ENCODE measurements around the gene KNDC1. TPM values are rescaled to one million over a fixed set of nuclear protein-coding genes. Genes with fewer than 3 reads are reported as not detected.
"Not testable (repeated sequence)": the region's sequence is repeated elsewhere in the genome, so short reads cannot be mapped to it uniquely, and the experiment has no call there.

The KNDC1 gene
- total RNA-seq, 4 donors from 2014 or later = 3.7 to 5.9 (median 4.8) TPM

DNA sequence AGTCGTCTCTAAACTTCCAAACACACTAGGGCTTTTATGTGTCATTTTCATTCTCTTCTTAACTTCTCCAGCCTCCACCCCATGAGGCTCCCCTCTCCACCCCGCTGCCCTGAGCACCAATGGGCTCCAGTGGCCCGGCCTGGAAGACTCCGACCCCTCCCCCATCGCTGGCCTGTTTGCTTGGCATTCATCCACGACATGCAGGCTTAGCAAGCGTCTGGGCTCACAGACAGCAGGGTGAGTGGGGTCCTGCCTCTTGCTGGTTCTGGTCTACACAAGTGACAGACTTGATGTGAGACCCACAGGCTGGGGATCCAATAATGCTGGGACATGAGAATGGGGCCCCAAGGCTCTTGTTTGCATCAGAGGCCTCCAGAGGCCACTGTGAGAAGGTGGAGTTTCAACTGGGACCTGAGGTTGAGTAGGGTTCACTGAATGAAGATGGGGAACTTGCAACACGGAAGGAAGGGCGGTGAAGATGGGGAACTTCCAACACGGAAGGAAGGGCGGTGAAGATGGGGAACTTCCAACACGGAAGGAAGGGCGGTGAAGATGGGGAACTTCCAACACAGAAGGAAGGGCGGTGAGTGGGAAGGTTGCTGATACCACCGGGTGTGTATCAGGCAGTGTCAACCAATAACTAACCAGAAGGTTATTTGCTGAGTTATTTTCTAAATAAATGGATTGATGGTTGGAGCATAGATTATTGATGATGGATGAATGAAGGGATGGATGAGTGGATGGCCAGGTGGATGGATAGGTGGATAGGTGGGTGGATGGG lies 14.0 kb downstream of the KNDC1 start:
- Histone ChIP-seq H3K4me3 (no peak overlapping the region), H3K9me3 (peaks cover 0 to 11% (median 0%) of the 10 kb centered on the region in 4 donors), H3K27me3 (no peaks in the 10 kb centered on the region), H3K4me1 (no peaks in the 10 kb centered on the region), H3K36me3 (no peaks in the 10 kb centered on the region), H3K27ac (no peak overlapping the region)
- 79 to 83% methylated on average over 15 of the region's 15 CpGs for WGBS, 2 donors
- no peak for TF ChIP-seq EP300 (IDR thresholded peaks at IDR 0.05)
- no peak for TF ChIP-seq POLR2A (IDR thresholded peaks at IDR 0.05)
- TF ChIP-seq, protein P1, sequence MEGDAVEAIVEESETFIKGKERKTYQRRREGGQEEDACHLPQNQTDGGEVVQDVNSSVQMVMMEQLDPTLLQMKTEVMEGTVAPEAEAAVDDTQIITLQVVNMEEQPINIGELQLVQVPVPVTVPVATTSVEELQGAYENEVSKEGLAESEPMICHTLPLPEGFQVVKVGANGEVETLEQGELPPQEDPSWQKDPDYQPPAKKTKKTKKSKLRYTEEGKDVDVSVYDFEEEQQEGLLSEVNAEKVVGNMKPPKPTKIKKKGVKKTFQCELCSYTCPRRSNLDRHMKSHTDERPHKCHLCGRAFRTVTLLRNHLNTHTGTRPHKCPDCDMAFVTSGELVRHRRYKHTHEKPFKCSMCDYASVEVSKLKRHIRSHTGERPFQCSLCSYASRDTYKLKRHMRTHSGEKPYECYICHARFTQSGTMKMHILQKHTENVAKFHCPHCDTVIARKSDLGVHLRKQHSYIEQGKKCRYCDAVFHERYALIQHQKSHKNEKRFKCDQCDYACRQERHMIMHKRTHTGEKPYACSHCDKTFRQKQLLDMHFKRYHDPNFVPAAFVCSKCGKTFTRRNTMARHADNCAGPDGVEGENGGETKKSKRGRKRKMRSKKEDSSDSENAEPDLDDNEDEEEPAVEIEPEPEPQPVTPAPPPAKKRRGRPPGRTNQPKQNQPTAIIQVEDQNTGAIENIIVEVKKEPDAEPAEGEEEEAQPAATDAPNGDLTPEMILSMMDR (IDR thresholded peaks at IDR 0.05) = no peak
- no peak for DNase-seq (ENCODE audit: low spot score in 2 of 2)

DNA sequence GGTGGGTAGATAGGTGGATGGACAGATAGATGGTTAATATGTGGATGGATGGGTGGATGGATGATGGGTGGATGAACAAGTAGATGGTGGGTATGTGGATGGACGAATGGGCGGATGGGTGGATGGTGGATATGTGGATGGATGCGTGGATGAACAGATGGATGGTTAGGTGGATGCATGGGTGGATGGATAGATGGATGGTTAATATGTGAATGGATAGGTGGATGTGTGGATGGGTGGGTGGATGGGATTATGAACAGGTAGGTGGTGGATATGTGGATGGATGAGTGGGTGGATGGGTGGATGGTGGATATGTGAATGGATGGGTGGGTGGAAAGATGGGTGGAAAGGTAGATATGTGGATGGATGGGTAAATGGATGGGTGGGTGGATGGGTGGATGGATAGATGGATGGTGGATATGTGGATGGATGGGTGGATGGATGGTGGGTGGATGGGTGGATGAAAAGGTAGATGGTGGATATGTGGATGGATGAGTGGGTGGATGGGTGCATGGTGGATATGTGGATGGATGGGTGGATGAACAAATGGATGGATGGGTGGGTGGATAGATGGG lies 14.8 kb downstream of the KNDC1 start:
- no peak for TF ChIP-seq POLR2A (IDR thresholded peaks at IDR 0.05)
- TF ChIP-seq, protein P1 (IDR thresholded peaks at IDR 0.05) = no peak
- H3K4me1 ChIP-seq = no peaks in the 10 kb centered on the region
- no peak overlapping the region for H3K27ac ChIP-seq
- H3K9me3 ChIP-seq = peaks cover 0 to 11% (median 0%) of the 10 kb centered on the region in 4 donors
- H3K4me3 ChIP-seq = no peak overlapping the region
- no peaks in the 10 kb centered on the region for H3K27me3 ChIP-seq
- no peaks in the 10 kb centered on the region for H3K36me3 ChIP-seq
- no peak for DNase-seq (ENCODE audit: low spot score in 2 of 2)
- WGBS, 2 donors = 61 to 77% methylated on average over 3 of the region's 3 CpGs

DNA sequence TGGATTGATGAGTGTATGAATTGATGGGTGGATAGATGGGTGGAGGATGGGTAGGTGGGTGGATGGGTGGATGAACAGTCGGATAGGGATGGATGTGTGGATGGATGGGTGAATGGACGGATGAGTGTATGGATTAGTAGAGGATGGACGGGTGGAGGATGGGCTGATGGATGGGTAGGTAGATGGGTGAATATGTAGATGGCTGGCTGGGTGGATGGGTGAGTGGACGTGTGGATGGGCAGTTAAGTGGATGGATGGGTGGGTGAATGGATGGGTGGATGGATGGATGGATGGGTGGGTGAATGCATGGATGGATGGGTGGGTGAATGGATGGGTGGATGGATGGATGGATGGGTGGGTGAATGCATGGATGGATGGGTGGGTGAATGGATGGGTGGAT lies 15.6 kb downstream of the KNDC1 start:
- not testable (repeated sequence) for H3K4me1 ChIP-seq; H3K4me3 ChIP-seq; DNase-seq (ENCODE audit: low spot score in 2 of 2); H3K27ac ChIP-seq; H3K36me3 ChIP-seq; H3K27me3 ChIP-seq
- WGBS, 2 donors = 85 to 86% methylated on average over 4 of the region's 4 CpGs
- H3K9me3 ChIP-seq = peaks cover 0 to 11% (median 0%) of the 10 kb centered on the region in 4 donors

DNA sequence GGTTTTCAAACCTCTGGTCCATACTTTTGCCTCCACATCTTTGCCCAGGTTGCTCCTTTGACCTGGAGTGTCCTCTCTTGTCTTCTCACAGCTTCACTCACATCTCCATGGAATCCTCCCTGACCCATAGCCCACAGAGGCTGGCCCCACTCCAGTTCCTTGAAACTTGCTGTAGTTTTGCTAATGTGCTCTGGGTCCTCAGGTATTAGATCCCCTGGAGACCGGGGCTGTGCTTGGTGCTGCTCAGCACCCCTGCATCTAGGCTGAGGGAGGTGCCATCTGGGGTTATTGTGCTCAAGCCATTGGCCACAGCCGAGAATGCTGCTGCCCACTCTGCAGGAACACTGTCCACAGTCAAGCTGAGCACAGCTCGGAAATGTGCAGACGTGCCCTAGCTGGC lies 16.5 kb downstream of the KNDC1 start:
- TF ChIP-seq EP300 (IDR thresholded peaks at IDR 0.05) = no peak
- no peak for TF ChIP-seq POLR2A (IDR thresholded peaks at IDR 0.05)
- TF ChIP-seq, protein P1 (IDR thresholded peaks at IDR 0.05) = no peak
- H3K27ac ChIP-seq = no peak overlapping the region
- H3K4me3 ChIP-seq = no peak overlapping the region
- H3K27me3 ChIP-seq = no peaks in the 10 kb centered on the region
- no peaks in the 10 kb centered on the region for H3K4me1 ChIP-seq
- peaks cover 0 to 11% (median 0%) of the 10 kb centered on the region in 4 donors for H3K9me3 ChIP-seq
- 86 to 100% methylated on average over 1 to 4 of the region's 4 CpGs for WGBS, 2 donors
- H3K36me3 ChIP-seq = no peaks in the 10 kb centered on the region
- DNase-seq (ENCODE audit: low spot score in 2 of 2) = no peak

DNA sequence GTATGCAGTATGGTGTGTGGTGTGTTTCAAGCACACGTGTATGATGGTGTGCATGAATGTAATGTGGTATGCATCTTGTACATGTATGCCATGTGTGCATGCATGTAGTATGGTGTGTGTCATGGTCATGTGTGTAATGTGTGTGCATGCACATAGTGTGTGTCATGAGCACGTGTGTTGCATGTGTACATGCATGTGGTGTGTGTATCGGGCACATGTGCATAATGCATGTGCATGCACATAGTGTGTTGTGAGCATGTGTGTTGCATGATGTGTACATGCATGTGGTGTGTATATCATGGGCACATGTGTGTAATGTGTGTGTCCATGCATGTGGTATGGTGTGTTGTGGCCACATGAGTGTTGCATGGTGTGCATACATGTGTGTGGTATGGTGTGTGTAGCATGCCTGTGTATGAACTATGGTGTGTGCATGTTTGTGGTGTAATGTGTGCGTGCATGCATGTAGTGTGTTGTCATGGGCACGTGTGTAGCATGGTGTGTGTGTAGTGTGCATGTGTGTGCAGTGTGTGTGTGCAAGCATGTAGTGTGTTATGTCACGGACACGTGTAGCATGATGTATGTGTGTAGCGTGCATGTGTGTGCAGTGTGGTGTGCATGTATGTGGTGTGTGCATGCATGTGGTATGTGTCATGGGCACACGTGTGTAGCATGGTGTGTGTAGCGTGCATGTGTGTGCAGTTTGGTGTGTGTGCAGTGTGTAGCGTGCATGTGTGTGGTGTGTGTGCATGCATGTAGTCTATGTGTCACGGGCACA lies 17.6 kb downstream of the KNDC1 start:
- no peak for DNase-seq (ENCODE audit: low spot score in 2 of 2)
- H3K36me3 ChIP-seq = no peaks in the 10 kb centered on the region
- no peaks in the 10 kb centered on the region for H3K4me1 ChIP-seq
- TF ChIP-seq, protein P1 (IDR thresholded peaks at IDR 0.05) = no peak
- no peak for TF ChIP-seq EP300 (IDR thresholded peaks at IDR 0.05)
- no peak for TF ChIP-seq POLR2A (IDR thresholded peaks at IDR 0.05)
- peaks cover 0 to 6% (median 0%) of the 10 kb centered on the region in 4 donors for H3K9me3 ChIP-seq
- WGBS, 2 donors = 93 to 95% methylated on average over 12 of the region's 12 CpGs
- H3K4me3 ChIP-seq = no peak overlapping the region
- no peaks in the 10 kb centered on the region for H3K27me3 ChIP-seq
- no peak overlapping the region for H3K27ac ChIP-seq
